HUES48 (cell line): Measurements from ENCODE around the gene MTUS2.

Experiments used
- H3K27ac ChIP-seq: one replicate; pipeline ENCODE4 v1.7.0; 2013; ENCODE audit warnings: low read depth, low read length, inconsistent platforms
- H3K27me3 ChIP-seq: 2 replicates; pipeline ENCODE4 v1.6.1; 2013; ENCODE audit warnings: mild to moderate bottlenecking, low read length; ENCODE audit not compliant: control insufficient read depth, insufficient read depth
- H3K36me3 ChIP-seq: 2 replicates; pipeline ENCODE4 v1.6.1; 2013; ENCODE audit warnings: low read length; ENCODE audit not compliant: control insufficient read depth, insufficient read depth
- H3K4me1 ChIP-seq: 2 replicates; pipeline ENCODE4 v1.6.1; 2013; ENCODE audit warnings: mild to moderate bottlenecking, low read length; ENCODE audit not compliant: control insufficient read depth, insufficient read depth
- H3K4me3 ChIP-seq: 2 replicates; pipeline ENCODE4 v1.5.1; 2013; ENCODE audit warnings: mild to moderate bottlenecking, low read depth, low read length
- H3K9ac ChIP-seq: 2 replicates; pipeline ENCODE4 v1.6.1; 2013; ENCODE audit warnings: mild to moderate bottlenecking, low read depth, low read length, moderate library complexity
- H3K9me3 ChIP-seq: 2 replicates; pipeline ENCODE4 v1.6.1; 2013; ENCODE audit warnings: low read length; ENCODE audit not compliant: control insufficient read depth, insufficient read depth

Gene MTUS2

DNA sequence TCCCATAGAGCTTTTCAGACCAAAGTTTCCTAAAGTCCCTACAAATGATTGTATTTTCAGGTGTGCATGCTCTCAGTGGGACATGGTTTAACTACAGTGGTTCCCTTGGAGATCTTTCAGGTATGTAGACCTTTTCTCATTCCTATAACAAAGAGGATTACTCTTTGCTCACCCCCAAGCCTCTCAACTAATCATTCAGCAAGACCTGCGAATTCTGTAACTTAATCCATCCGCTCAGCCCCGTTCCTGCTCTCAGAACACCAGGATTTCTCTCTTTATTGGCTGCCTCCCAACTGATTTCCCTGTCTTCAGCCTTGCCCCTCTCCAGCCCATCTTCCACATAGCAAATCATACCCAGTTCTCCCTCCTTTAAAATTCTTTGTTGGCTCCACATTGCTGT lies 253.6 kb downstream of the MTUS2 start:
- no peak overlapping the region for H3K4me3 ChIP-seq
- no peaks in the 10 kb centered on the region for H3K27me3 ChIP-seq
- no peaks in the 10 kb centered on the region for H3K36me3 ChIP-seq
- H3K4me1 ChIP-seq, result peaks cover 31% of the 10 kb centered on the region
- H3K9me3 ChIP-seq, result no peaks in the 10 kb centered on the region
- no peak overlapping the region for H3K9ac ChIP-seq
- H3K27ac ChIP-seq, result no peak overlapping the region

DNA sequence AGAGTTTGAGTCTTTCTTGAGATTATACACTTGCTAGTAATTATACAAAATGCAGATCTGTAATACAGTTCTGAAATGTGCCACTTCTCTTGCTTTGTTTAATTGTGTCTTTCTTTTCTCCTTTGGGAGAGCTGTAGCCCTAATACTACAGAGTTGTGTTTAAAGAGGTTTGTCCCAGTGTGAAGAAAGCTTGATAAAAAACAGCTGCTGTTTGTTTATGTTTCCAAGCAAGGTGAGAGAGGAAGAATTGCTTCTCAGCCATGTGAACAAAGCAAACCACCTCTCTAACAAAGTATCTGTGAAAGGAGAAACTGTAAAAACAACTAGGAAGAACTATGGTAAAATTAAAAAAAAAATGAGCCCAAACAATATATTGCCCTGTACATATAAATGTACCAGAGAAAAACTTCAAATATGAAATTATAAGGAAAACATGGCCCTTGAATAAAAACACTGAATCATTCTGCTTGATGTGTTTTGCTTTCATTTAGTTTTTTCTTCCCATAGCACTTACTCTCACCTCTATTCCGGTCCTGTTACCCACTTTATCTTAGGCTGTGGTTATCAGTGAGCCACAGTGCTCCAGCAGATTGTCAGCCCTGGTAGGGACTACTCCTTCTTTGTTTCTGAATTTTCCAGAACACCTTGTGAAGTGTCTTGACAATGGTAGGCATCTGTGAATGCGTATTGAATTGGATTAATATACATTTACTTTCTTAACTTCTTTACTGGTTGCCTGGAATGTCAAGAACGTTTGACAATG lies 257.1 kb downstream of the MTUS2 start:
- Histone ChIP-seq H3K4me3 (no peak overlapping the region), H3K27ac (no peak overlapping the region), H3K9ac (no peak overlapping the region), H3K4me1 (peaks cover 17% of the 10 kb centered on the region; the same call in 1 of the 2 replicates), H3K27me3 (no peaks in the 10 kb centered on the region), H3K9me3 (no peaks in the 10 kb centered on the region), H3K36me3 (no peaks in the 10 kb centered on the region)

DNA sequence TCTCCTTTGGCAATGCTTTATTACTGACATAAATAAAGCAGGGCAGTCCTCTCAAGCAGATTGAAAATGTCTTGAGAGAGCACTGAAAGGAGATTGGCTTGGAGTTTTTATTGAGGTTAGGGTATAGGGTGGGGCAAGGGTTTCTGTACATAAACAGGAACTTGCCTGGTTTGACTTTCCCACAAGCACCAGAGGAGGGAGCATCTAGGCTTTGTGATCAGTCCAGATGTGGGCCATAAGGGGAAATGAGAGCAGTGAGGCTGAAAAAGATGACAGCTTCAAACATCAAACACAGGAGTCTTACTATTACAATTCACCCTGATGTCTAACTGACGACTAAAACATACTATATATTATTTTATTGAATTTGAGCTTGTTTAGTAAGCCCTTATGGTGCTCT lies 260.9 kb downstream of the MTUS2 start:
- H3K4me1 ChIP-seq, result no peaks in the 10 kb centered on the region
- H3K36me3 ChIP-seq, result no peaks in the 10 kb centered on the region
- no peak overlapping the region for H3K9ac ChIP-seq
- no peak overlapping the region for H3K27ac ChIP-seq
- no peak overlapping the region for H3K4me3 ChIP-seq
- no peaks in the 10 kb centered on the region for H3K27me3 ChIP-seq
- no peaks in the 10 kb centered on the region for H3K9me3 ChIP-seq

DNA sequence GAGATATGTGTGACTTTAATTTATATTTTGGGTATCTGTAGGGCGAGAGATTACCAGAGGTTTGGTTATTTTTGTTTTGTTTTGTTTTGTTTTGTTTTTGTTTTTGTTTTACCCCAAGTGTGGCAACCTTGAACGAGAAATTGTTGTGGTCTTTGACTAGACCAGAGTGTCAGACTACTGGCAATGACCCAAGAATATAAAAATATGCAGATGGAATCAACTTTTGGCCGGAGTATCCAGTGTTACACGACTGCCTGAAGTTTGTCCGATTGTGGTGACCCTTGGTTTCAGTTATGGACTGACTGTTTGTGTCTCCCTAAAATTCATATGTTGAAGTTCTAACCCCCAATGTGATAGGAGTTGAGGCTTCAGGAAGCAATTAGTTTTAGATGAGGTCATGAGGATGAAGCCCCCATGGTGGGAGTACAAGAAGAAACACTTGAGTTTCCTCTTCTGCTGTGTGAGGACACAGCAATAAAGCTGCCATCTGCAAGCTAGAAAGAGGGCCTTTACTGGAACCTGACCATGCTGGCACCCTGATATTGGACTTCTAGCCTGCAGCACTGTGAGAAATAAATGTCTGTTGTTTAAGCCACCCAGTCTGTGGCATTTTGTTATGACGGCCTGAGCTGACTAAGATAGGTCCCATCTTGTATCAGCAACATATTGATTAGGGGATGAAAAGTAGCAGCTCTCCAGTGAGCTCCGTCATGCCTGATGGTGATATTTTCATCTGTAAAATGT lies 261.7 kb downstream of the MTUS2 start:
- H3K4me3 ChIP-seq, result no peak overlapping the region
- no peak overlapping the region for H3K27ac ChIP-seq
- no peaks in the 10 kb centered on the region for H3K4me1 ChIP-seq
- no peaks in the 10 kb centered on the region; the same call in 1 of the 2 replicates for H3K9me3 ChIP-seq
- H3K36me3 ChIP-seq, result no peaks in the 10 kb centered on the region
- no peak overlapping the region for H3K9ac ChIP-seq
- no peaks in the 10 kb centered on the region for H3K27me3 ChIP-seq

DNA sequence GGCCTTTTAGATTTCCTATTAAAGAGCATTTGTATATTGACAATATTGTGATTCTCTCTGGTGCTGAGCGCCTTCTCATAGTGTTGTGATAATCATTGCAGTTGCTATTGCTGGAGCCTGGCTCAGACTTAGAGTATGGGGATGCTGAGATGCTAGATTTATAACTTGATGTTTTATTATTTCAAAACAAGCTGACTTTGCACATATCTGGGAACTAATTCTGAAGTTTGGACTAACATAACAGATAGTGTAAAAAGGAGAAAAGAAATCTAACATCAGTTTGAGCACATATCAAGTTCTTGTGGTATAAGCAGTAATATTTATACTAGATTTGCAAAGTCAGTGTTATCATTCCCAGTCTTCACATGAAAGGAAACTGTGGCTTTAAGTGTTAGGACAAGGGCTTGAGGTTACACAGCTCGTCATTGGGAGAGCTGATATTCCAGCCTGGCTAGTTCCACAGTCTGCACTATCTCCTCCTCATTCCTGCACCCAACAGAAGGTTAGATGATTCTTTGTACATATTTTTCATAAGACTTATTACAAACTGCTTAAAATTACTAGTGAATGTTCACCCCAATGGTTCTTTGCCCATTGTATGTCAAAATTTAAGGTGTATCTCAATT lies 279.8 kb downstream of the MTUS2 start:
- Histone ChIP-seq H3K9ac (no peak overlapping the region), H3K36me3 (no peaks in the 10 kb centered on the region), H3K9me3 (no peaks in the 10 kb centered on the region), H3K27me3 (no peaks in the 10 kb centered on the region), H3K4me1 (no peaks in the 10 kb centered on the region), H3K27ac (no peak overlapping the region), H3K4me3 (no peak overlapping the region)

DNA sequence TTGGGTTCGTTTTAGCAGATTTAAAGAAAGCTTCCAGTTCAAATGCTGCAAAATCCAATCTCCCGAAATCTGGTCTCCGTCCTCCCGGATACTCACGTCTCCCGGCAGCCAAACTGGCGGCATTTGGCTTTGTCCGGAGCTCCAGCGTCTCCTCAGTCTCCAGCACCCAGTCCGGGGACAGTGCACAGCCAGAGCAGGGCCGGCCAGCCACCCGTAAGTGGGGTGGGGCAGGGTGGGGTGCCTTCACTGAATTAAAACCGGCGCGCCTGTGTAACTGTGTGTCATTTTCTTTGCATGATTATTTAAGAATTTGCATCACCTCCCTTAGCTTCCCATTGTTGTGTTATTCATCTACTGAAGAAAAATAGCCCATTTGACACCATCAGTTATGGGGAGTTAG lies 280.6 kb downstream of the MTUS2 start:
- Histone ChIP-seq H3K36me3 (no peaks in the 10 kb centered on the region), H3K9ac (no peak overlapping the region), H3K4me3 (no peak overlapping the region), H3K9me3 (no peaks in the 10 kb centered on the region), H3K27ac (no peak overlapping the region), H3K4me1 (no peaks in the 10 kb centered on the region), H3K27me3 (no peaks in the 10 kb centered on the region)

DNA sequence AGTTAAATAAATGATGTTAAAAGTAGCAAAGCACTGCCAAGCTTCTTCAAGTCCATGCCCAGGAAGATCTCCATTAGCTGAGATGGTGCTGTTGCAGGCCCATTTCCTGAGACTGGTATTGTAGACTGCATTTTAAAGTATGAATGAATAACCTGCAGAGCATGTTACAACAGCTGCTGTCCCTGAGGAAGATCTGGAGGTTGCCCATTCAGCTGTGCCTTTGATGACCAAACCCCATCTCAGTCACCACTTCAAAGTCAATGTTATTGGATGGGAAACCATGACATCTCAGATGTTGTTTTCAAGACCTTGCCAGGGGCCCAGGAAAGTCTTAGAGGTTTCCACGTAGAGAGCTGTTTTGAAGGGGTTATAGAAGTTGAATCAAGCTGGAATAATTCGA lies 281.3 kb downstream of the MTUS2 start:
- Histone ChIP-seq H3K4me3 (no peak overlapping the region), H3K27me3 (no peaks in the 10 kb centered on the region), H3K4me1 (no peaks in the 10 kb centered on the region), H3K36me3 (no peaks in the 10 kb centered on the region), H3K9me3 (no peaks in the 10 kb centered on the region), H3K9ac (no peak overlapping the region), H3K27ac (no peak overlapping the region)

GRCh38 chr13:29101905-29102304 lies 281.8 kb downstream of the MTUS2 start:
- Histone ChIP-seq H3K9me3 (no peaks in the 10 kb centered on the region), H3K4me3 (no peak overlapping the region), H3K9ac (no peak overlapping the region), H3K27me3 (no peaks in the 10 kb centered on the region), H3K27ac (no peak overlapping the region), H3K4me1 (no peaks in the 10 kb centered on the region), H3K36me3 (no peaks in the 10 kb centered on the region)

GRCh38 chr13:29103065-29103800 lies 283.1 kb downstream of the MTUS2 start:
- H3K9me3 ChIP-seq, result no peaks in the 10 kb centered on the region
- no peak overlapping the region for H3K9ac ChIP-seq
- H3K4me1 ChIP-seq, result no peaks in the 10 kb centered on the region
- H3K4me3 ChIP-seq, result no peak overlapping the region
- H3K36me3 ChIP-seq, result no peaks in the 10 kb centered on the region
- H3K27me3 ChIP-seq, result no peaks in the 10 kb centered on the region
- H3K27ac ChIP-seq, result no peak overlapping the region

GRCh38 chr13:29104461-29104860 lies 284.3 kb downstream of the MTUS2 start:
- Histone ChIP-seq H3K27ac (no peak overlapping the region), H3K4me1 (no peaks in the 10 kb centered on the region), H3K9ac (no peak overlapping the region), H3K4me3 (no peak overlapping the region), H3K27me3 (no peaks in the 10 kb centered on the region), H3K9me3 (no peaks in the 10 kb centered on the region), H3K36me3 (no peaks in the 10 kb centered on the region)
